Endometrial microvascular endothelial cells (primary cell): Measurements from ENCODE around the gene SPRN. TPM values are rescaled to one million over a fixed set of nuclear protein-coding genes. Genes with fewer than 3 reads are reported as not detected.

ENCODE experiments used
- in situ Hi-C: cut with HindIII; loops from 2 replicates; pipeline ENCODE4 v1.10.0; 2017; ENCODE audit warnings: low sequenced_read_pairs, low pct_unique_long_range_greater_than_20kb; ENCODE audit errors: inconsistent ontology term
- total RNA-seq: library from RNA; depleted of rRNA; stranded (reverse); fragments of >200 nt; gene quantifications from one replicate; pipeline ENCODE4 v1.2.3, GENCODE V29; 2015; ENCODE audit errors: inconsistent ontology term

Gene SPRN
- total RNA-seq, 1 donor from 2014 or later = 0.19 TPM

DNA sequence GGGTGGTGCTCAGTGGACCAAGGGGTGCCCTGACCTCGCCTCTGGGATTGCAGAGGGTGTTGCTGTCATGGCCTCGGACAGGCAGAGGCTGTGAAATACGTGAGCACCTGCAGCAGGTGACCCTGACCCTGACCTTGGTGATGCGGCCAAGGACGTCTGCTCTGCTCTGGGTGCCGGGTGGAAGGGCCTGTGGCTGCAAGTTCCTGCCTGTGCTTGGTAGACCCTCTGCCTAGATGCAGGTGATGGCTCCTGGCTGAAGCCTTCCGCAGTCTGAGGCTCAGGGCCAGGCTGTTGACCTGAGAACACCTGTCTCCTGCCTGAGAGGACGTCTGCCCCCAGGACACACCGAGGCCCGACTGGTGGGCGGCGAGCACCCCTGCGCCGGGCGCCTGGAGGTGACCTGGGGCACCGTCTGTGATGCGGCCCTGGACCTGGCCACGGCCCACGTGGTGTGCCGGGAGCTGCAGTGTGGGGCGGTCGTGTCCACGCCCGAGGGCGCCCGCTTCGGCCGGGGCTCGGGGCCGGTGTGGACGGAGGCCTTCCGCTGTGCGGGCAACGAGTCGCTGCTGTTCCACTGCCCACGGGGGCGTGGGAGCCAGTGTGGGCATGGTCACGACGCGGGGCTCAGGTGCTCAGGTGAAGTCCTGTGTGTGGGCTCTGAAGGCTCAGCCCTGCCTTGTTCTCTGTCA, 33.7 kb upstream of the SPRN start:
- in situ Hi-C loops = no loop called here

DNA sequence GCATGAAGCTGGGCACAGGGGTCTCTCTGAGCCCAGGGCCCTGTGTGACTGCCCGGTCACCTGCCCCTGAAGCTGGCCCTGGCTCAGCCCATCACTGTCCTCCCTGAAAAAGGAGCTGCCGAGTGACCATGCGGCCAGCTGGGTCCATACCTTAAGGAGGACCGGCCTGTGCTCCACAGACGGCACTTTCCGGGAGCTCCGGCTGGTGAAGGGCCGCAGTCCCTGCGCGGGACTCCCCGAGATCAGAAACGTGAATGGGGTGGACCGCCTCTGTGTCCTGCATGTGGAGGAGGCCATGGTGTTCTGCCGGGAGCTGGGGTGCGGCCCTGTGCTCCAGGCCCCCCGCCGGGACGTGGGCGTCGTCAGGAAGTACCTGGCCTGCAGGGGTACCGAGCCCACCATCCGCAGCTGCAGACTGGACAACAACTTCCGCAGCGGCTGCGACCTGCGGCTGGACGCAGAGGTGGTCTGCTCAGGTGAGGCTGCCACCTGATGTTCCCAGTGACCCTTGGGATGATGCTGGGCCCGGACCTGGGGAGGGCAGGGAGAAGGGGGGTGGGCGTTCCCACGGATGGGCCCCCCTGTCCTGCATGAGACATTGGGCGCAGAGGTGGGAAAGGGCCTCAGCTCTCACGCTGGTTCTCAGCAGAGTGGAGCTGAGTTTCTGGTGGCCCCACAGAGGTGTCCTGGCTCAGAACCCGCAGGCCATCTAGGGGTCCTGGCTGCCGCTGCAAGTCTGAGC, 32.8 kb upstream of the SPRN start:
- in situ Hi-C loops = no loop called here

- in situ Hi-C loops = no loop called here
Measured at GRCh38 chr10:133456041-133456951, 31.9 kb upstream of the SPRN start.

GRCh38 chr10:133455611-133456031, 31.2 kb upstream of the SPRN start:
- in situ Hi-C loops = no loop called here

DNA sequence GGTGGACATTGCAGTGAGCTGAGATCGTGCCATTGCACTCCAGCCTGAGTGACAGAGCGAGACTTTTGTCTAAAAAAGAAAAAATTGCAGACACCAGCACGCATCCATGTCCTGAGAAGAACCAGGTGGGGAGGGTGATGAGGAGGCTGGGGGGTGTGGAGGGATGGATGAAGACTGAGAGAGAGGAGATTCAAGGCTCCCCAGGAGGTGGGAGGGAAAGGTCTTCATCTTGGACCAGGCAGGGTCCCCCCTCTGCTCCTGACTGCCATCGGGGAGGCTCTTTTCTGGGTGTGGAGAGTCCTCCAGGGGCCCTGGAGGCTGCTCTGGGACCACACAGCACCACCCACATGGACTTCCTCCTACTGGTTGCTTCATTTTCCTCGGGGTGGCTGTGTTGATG, 30.8 kb upstream of the SPRN start:
- in situ Hi-C loops = no loop called here

GRCh38 chr10:133454204-133454893, 29.9 kb upstream of the SPRN start:
- in situ Hi-C loops = no loop called here

GRCh38 chr10:133453516-133454203, 29.2 kb upstream of the SPRN start, which contains the start of gene SCART1:
Gene SCART1 (plus strand): TSS chr10:133453945. CDS start chr10:133453998, 53 bp downstream.
- in situ Hi-C loops = no loop called here

DNA sequence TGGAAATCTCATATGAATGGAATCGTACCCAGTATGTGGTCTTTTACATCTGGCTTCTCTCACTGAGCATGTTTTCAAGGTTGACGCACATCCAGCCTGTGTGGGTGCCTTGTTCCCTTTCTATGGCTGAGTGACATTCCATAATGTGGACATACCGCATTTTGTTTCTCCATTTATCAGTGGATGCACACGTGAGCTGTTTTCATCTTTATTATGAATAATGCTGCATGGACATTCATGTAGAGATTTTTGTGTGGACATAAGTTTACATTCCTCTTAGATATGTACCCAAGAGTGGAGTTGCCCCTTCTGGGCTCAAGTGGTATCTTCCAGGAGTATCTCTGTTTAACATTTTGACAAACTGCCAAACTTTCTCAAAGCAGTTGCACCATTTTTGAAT, 28.0 kb upstream of the SPRN start:
- in situ Hi-C loops = no loop called here

GRCh38 chr10:133451346-133451745, 26.9 kb upstream of the SPRN start:
- in situ Hi-C loops = no loop called here

GRCh38 chr10:133448120-133448519, 23.7 kb upstream of the SPRN start:
- in situ Hi-C loops = no loop called here

DNA sequence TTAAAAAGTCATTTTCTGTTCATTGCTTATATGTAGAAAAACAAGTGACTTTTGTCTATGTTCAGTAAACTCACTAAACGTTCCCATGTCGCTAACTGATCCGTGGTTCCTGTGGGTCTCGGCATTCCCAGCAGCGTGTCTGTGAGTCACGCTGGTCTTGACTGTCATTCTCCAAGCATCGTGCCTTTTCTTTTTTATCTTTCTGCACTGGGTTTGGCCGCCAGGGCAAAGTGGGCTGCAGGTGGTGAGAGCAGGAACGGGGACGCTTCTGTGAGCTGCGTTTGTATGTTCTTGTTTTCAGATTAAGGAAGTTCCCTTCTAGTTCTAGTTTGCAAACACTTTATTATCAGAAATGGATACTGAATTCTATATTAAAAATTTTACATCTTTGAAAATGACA, 22.6 kb upstream of the SPRN start:
- in situ Hi-C loops = no loop called here

DNA sequence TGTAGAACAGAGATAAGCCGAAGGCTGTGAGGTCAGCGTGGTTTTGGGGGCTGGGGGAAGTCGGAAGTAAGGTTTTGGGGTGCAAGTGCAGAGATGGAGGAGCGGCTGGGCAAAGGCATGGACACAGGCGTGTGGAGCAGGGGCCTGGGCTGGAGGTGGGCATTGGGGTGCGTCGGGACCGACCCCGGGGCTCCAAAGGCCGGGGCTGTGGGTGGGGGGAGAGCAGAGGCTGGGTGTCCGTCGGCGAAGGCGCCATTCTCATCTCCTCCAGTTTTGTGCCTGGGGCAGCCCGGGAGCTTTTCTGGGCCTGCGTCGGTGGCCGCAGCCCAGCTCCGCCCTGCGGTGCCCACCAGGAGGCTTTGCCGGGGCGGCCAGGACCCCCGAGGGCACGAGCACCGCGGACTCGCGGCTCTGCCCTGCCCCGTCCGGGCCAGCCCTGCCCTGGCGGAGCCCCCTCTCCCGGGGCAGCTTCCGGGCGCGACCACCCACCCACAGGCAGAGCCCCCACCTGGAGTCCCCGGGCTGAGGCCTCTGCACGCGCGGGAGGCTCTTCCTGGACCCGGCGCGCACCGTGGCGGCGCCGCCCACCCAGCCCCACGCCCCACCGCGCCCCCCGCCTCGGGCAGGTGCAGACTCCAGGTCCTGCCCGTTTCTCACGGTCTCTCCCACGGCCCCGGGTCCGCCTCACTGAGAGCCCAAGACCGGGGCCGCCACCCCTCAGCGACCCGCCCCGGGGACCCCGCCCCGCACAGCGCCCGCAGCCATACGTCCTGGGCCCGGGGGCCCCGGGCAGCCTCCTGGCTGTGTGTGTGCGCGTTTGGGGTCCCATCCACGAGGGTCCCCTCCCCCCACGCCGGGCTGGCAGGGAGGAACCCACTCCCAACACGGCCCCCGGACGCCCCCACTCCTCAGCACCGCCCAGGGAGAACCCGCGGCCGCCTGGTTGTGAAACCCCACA, 21.6 kb upstream of the SPRN start:
- in situ Hi-C loops = no loop called here

- in situ Hi-C loops = no loop called here
Measured at GRCh38 chr10:133445268-133445732, 20.9 kb upstream of the SPRN start.

GRCh38 chr10:133444342-133445267, 20.2 kb upstream of the SPRN start:
- in situ Hi-C loops = no loop called here

GRCh38 chr10:133442967-133443924, 18.8 kb upstream of the SPRN start:
- in situ Hi-C loops = no loop called here
